ENCODE measurements around the gene ZP1. TPM values are rescaled to one million over a fixed set of nuclear protein-coding genes. Genes with fewer than 3 reads are reported as not detected.

The ZP1 gene
- total and polyA plus RNA-seq, 2 of the 4 experiments (the other 2 are of a cell fraction), result 0.18 to 1.6 TPM

DNA sequence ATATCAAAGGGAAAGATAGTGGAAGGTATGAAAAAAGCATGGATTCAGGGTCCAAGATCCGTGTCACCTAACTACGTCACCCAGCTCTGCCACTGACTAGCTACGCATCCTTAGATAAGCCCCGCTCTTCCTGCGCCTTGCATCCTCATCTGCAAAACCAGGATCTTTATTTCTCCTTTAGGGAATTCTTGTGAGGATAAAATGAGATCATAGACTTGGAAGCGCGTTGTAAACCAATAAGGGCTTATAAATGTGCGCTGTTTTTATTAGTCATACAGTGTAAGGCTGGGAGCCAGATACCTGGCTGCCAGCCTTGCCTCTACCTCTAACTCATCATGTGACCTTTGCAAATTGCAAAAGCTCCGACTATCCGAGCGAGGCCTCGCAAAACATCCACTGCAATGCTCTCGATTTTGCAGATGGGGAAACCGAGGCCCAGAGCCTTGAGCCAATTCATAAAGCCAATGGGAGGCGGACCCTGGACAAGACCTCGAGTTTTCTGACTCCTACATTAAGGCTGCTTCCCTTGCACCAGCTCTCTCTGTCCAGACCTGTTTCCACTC is 38.3 kb downstream of the ZP1 start:
- ChIA-PET POLR2A (ENCODE audit: unreplicated experiment) (no interaction called here), CTCF (interaction anchor here (2.6 kb wide), 1 partner anchor 74 kb away, joined by 12 read pairs; no protein-coding TSS in a partner anchor)
- Histone ChIP-seq H3K9me3 (ENCODE audit: control insufficient read depth, insufficient read depth, low read length) (no peaks in the 10 kb centered on the region), H2BK5ac (ENCODE audit: low read depth, low read length, poor library complexity, severe bottlenecking) (peak overlapping the region; percentile 5), H3K27me3 (ENCODE audit: control insufficient read depth, insufficient read depth, low read length) (peaks cover 6% of the 10 kb centered on the region), H3K4ac (ENCODE audit: low read depth, low read length) (peak overlapping the region; percentile 52), H3K27ac (ENCODE audit: insufficient read depth, low read length) (peak overlapping the region; percentile 74), H3K9ac (ENCODE audit: low read depth, low read length) (peak overlapping the region; percentile 72), H2BK20ac (ENCODE audit: low read depth, low read length) (no peak overlapping the region), H3K18ac (ENCODE audit: low read depth, low read length) (no peak overlapping the region), H2AK5ac (ENCODE audit: low read depth, low read length) (peak overlapping the region; percentile 5), H3K56ac (ENCODE audit: extremely low read depth, insufficient read depth, low read length) (peak overlapping the region; percentile 56; the same call in 1 of the 2 replicates), H4K91ac (ENCODE audit: insufficient read depth, low read depth, low read length) (no peak overlapping the region), H2AFZ (replicated peaks; ENCODE audit: low read length, poor library complexity) (peak overlapping the region; percentile 92), H4K8ac (ENCODE audit: low read depth in 2 of 2, low read length in 2 of 2) (peak overlapping the region; percentile 15 to 18; a peak in 2 of 4 replicates), H3K23ac (ENCODE audit: low read depth, low read length) (peak overlapping the region; percentile 46), H4K5ac (ENCODE audit: low read depth, low read length) (peak overlapping the region; percentile 6; the same call in 1 of the 2 replicates), H3K14ac (replicated peaks; ENCODE audit: low read depth, low read length) (peak overlapping the region; percentile 22; the same call in 1 of the 2 replicates), H3K4me3 (ENCODE audit: insufficient read depth, low read depth, low read length) (peak overlapping the region; percentile 69), H3K4me1 (ENCODE audit: control insufficient read depth, insufficient read depth, low read length) (peaks cover 3% of the 10 kb centered on the region; the same call in 1 of the 2 replicates), H4K20me1 (ENCODE audit: insufficient read depth, low read length) (peaks cover 30% of the 10 kb centered on the region), H2AK9ac (replicated peaks; ENCODE audit: low read depth, low read length, poor library complexity) (peak overlapping the region; percentile 73), H3K36me3 (ENCODE audit: control insufficient read depth, insufficient read depth, low read length) (peaks cover 24% of the 10 kb centered on the region), H3K79me1 (ENCODE audit: low read depth in 1 of 2, low read length in 2 of 2) (peaks cover 6 to 44% of the 10 kb centered on the region in 2 experiments; a peak in 3 of 4 replicates), H3K9me1 (ENCODE audit: insufficient read depth, low read length) (no peaks in the 10 kb centered on the region), H2BK120ac (ENCODE audit: low read depth, low read length) (no peak overlapping the region), H2BK15ac (ENCODE audit: low read depth, low read length) (no peak overlapping the region), H3K4me2 (ENCODE audit: low read depth, low read length) (peak overlapping the region; percentile 95)
- no peak for TF ChIP-seq CEBPB (IDR thresholded peaks at IDR 0.05; ENCODE audit: low read depth, low read length)
- TF ChIP-seq, protein P1, sequence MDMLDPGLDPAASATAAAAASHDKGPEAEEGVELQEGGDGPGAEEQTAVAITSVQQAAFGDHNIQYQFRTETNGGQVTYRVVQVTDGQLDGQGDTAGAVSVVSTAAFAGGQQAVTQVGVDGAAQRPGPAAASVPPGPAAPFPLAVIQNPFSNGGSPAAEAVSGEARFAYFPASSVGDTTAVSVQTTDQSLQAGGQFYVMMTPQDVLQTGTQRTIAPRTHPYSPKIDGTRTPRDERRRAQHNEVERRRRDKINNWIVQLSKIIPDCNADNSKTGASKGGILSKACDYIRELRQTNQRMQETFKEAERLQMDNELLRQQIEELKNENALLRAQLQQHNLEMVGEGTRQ (IDR thresholded peaks at IDR 0.05; ENCODE audit: low read depth, low read length), result peak; percentile 48; the same call in 1 of the 2 replicates
- ATAC-seq (ENCODE audit: low read depth) (peak; percentile 4), DNase-seq (peak; percentile 78)
- WGBS, 2 experiments (ENCODE audit: extremely low coverage in 2 of 2, insufficient read length in 1 of 2), result 3% methylated on average over 8 of the region's 16 CpGs; no CpG with 5 or more reads in 1 of the 2 experiments
- intact Hi-C loops (cut with micrococcal nuclease), result loop anchor here (5.0 kb wide), 1 partner anchor 267 kb away; no protein-coding TSS in a partner anchor
- no TSS peak for BruUV-seq (replicated peaks)
- in situ Hi-C loops (cut with MboI; ENCODE audit: low sequenced_read_pairs), result loop anchor here (25.0 kb wide), 1 partner anchor 1318 kb away; no protein-coding TSS in a partner anchor
- dilution Hi-C loops (cut with HindIII; ENCODE audit: low sequenced_read_pairs, unreplicated experiment), result no loop called here
